HG03064 (cell line): Measurements from ENCODE around the gene IFIT3.
"Not testable (repeated sequence)": the region's sequence is repeated elsewhere in the genome, so short reads cannot be mapped to it uniquely, and the experiment has no call there.

Source experiments
- ATAC-seq: cut with Tn5 transposase; IDR thresholded peaks from one replicate; pipeline ENCODE4 v1.9.1; 2021; ENCODE audit warnings: low read depth; ENCODE audit not compliant: unreplicated experiment

IFIT3 gene

DNA sequence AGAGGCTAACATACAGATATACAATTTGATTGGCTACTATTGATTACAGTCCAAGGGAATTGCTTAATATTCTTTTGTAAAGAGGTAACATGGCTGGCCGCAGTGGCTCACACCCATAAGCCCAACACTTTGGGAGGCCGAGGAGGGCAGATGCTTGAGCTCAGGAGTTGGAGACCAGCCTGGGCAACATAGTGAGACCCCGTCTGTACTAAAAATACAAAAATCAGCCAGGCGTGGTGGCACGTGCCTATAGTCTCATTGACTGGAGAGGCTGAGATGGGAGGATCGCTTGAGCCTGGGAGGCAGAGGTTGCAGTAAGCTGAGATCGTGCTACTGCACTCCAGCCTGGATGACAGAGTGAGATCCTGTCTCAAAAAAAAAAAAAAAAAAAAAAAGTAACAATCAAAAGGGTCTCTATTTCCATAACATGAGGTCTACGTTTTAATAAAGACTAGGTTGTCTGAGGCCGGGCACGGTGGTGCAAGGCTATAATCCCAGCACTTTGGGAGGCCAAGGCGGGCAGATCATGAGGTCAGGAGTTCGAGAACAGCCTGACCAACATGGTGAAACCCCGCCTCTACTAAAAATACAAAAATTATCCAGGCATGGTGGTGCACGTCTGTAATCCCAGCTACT lies 3.8 kb downstream of the IFIT3 start:
- ATAC-seq: not testable (repeated sequence)

DNA sequence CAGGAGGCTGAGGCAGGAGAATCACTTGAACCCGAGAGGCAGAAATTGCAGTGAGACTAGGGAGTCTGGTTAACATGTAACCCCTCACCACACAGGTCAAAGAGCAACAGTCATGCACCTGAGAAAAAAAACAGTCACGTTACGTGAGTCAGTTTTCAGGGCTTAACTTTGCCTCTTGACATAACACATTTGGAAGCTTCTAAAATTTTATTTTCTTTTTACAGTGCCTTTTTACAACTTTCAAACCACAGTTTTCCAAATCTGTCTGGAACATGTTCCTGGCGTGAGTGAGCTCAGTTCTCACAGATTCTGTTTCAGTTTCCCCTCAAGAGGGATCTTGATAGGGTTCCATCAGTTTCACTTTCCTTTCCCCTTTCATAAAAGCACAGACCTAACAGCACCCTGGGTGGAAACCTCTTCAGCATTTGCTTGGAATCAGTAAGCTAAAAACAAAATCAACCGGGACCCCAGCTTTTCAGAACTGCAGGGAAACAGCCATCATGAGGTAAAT lies 4.4 kb downstream of the IFIT3 start:
- ATAC-seq: peak; percentile 28

DNA sequence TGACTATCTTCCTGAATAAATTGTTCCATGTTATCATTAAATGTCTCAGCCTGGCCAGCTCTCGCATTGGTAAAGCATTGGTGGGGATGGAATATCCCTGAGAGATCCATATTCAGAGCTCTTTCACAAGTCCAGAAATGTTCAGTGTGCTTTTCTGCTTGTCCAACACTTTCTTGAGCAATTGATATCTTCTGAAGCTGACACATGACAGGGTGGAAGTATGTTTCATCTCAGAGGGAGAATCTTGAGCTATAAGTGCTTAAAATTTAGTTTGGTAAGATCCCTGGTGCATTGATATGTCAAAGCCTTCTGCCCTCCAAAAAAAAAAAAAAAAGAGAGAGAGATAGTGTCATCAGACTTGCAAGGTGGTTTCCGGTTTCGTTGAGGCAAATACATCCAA lies 7.4 kb downstream of the IFIT3 start:
- no peak for ATAC-seq

DNA sequence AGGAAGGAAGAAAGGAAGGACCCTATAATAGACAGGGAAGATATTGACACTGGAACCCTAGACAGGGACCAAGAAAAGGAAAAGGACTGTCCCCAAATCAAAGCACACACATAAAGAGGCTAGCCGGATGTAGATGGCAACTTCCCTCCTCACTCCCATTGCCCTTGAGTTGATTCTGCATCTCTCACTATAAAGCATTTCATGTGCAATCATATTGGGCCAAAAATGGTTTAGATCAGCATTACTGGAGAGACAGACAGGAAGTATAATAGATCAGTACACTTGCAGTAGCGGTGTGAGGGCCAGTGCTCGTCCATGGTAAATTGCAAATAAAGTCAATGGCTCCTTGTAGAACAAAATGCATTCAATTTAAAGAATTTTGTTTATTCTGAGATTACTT lies 8.4 kb downstream of the IFIT3 start:
- no peak for ATAC-seq

DNA sequence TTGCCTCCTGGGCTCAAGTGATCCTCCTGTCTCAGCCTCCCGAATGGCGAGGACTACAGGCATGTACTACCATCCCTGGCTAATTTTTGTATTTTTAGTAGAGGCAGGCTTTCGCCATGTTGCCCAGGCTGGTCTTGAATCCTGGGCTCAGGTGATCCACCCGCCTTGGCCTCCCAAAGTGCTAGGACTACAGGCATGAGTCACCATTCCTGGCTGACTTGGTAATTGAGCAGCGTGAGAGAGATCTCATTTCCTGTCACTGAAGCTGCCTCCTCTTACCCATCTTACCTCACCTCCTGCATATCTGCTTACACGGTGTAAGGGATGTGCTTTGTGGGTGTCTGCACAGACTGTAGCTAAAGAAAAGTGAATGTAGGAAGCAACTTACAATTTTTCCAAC lies 9.7 kb downstream of the IFIT3 start:
- ATAC-seq: no peak

DNA sequence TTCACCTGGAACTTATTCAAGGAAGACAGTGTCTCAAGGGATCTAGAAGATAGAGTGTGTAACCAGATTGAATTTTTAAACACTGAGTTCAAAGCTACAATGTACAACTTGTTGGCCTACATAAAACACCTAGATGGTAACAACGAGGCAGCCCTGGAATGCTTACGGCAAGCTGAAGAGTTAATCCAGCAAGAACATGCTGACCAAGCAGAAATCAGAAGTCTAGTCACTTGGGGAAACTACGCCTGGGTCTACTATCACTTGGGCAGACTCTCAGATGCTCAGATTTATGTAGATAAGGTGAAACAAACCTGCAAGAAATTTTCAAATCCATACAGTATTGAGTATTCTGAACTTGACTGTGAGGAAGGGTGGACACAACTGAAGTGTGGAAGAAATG lies 10.9 kb downstream of the IFIT3 start:
- ATAC-seq: no peak

DNA sequence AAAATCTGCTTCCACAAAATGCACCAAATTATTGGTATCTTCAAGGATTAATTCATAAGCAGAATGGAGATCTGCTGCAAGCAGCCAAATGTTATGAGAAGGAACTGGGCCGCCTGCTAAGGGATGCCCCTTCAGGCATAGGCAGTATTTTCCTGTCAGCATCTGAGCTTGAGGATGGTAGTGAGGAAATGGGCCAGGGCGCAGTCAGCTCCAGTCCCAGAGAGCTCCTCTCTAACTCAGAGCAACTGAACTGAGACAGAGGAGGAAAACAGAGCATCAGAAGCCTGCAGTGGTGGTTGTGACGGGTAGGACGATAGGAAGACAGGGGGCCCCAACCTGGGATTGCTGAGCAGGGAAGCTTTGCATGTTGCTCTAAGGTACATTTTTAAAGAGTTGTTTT lies 12.1 kb downstream of the IFIT3 start:
- ATAC-seq: no peak

DNA sequence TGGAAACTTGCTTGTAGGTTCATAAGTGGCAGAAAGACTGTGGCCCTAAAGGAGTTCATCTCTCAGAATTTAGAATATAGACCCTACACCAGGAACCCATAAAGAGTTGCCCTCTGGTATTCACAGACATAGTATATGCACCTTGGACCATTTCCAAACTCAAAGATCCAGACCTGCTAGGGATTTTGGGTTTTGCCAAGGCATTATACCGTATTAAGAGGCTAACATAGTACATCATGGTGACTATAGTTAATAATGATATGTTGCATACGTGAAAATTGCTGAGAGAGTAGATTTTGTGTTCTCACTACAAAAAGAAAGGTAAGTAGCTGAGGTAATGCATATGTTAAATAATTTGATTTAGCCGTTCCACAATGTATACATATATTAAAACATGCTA lies 13.9 kb downstream of the IFIT3 start:
- ATAC-seq: no peak

DNA sequence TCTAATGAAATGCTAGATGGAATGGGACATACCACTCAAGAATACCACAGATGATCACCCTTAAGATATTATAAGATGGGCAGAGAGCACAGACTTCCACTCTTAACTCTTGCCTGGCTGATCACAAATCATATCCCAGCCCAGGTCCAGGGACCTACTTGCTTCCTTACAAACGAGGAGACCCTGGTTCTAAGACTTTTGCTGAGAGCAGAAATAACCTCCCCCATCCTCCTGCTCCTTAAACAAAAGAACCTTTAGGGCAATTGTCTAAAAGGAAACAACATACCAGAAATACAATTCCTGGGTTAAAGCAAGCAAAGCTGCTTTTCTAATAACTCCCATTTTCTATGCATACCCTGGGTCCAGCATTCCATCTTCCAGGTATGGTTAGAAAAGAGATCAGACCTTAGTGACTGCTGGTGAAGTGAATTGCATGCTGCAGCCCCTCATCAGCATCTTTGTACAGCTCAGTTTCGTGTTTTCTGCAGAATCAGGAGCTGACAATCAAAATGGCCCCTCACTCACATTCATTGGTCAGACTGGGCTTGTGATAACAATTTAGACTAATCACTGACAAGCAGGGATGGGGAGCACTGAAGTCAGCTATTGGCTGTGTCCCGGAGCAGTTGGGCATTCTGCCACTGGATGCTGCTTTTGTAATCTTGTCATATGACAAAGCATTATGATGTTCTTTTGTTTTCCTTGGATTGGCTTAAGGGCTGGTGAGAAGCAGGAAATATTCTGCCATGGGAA lies 14.6 kb downstream of the IFIT3 start:
- ATAC-seq: no peak

DNA sequence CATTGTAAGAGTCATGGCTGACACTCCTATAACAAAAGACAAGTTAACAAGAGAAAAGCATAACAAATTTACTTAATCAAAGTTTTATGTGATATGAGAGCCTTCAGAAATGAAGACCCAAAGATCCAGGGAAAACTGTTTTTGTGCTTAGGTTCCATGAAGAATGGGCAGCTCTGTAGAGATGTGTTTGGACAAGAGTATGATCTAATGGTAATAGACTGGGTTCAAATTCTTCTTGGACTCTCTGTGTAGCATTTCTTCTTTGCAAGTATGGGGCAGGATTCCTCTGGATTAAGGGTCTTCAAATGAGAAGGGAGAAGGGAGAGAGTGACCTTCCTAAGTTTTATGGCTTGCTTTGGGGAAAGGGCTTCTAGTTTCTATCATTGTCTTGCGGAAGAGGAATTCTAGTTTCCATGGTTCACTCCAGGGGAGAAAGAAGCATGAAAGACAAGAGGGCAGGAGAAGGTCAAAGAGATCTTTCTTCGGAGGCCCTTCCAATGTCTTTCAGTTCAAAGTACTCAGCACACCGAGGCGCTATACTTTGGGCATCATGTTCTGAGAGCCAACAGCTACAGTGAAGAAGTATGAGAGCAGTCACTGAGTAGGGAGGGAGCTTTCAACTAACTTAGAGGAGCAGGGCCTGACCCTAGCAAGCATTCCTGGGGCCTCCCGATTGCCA lies 15.4 kb downstream of the IFIT3 start:
- no peak for ATAC-seq

DNA sequence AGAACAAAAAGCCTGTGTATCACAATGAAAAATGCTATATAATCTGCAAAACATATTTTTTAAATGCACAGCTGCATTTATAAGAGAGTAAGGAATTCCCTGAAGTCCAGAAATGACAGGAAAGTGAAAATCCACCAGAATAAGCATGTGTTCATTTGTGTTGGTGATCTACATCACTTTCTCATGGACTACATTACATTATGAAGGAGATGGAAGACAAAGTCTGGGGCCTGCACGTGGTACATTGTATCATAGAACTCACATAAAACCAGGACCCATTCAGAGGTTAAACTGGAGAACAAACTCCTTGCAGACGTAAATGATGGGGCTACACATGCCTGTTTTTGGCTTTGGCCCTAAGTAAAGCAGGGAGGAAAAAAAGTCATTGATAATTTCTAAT lies 16.4 kb downstream of the IFIT3 start:
- no peak for ATAC-seq

DNA sequence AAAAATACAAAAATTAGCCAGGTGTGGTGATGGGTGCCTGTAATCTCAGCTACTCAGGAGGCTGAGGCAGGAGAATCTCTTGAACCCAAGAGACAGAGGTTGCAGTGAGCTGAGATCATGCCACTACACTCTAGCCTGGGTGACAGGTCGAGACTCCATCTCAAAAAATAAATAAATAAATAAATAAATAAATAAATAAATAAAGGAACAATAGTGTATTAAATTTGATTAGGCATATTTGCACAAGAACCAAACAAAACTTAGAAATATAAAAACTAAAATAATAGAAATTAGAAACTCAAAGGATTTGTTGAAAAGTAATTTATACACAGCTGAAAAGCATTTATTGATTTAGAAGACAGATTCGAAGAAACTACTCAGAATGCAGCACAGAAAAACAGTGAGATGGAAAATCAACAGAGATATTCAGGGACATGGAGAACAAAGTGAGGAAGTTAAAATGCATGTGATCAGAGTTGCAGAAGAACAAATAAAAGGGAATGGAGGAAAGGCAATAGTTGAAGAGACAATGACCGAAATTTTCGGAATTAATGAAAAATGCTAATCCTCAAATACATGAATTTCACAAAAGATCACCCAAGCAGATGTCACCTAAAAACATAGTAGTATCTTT lies 17.7 kb downstream of the IFIT3 start:
- ATAC-seq: no peak

DNA sequence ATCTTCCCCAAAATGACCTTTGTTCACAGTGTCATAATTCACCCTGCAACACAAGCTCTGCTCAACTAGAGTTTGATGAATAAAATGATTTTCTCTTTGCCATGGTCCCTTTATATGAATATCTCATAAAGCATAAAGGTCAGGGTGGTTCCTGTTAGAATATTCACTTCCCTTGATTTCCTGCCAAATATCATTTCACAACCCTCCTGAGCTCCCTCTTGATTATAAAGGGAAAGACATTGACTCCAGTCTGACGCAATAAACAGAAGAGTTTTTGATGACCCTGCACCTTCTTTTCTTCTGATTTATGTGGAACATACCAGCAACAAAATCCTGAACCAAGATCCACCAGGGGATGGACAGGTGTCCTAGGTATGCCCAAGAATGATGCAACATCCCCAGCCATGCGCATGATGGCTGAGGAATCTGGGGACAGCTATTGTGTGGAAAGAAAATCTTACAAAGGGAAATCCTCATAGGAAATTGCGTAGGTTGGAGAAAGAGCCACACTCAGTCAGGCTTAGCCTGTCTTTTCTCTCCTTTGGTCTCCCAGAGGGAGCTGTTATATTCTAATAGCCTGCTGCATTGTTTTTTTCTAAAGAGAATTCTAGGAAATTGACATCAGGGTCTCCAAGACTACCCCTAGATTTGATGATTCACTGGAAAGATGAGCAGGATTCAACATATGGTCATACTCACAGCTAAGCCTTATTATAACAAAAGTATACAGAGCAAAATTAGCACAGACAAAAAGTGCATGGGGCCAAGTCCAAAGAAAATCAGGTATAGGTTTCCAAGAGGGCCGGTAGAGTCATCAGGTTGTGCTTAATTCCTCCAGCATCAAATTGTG lies 18.8 kb downstream of the IFIT3 start:
- ATAC-seq: no peak

DNA sequence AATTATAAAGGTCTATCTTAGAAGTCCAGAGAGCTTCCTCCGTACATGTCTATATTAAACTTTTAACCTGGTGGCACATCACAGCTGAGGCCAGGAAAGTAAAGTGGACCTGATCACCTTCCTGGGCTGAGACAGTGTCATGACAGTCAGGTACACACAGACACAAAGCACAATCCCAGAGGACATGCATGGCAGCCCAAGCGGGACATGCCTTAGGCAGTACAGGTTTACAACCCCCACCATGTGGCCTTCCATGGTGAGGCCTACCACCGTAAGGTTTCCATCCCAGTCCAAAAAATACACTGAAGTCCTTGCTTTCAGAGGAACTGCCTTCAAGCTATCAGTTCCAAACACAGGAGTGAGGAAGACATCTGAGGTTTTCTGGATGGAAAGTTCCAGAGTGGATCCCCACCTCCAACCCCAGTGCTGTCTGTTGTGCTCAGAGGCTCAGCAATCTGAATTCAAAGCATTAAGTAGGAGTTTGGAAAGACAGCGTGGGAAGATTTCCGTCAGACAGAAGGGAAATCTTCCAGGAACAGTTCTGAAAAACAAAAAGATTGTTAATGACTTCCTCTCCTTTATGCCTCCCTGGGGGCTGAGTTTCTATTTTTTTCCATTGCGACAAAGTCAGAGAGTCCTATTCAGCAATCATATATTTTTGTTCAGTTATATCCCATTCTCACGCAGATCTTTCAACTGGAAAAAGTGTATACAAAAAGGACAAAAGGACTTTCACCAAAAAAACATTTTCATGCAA lies 20.1 kb downstream of the IFIT3 start:
- ATAC-seq: no peak

DNA sequence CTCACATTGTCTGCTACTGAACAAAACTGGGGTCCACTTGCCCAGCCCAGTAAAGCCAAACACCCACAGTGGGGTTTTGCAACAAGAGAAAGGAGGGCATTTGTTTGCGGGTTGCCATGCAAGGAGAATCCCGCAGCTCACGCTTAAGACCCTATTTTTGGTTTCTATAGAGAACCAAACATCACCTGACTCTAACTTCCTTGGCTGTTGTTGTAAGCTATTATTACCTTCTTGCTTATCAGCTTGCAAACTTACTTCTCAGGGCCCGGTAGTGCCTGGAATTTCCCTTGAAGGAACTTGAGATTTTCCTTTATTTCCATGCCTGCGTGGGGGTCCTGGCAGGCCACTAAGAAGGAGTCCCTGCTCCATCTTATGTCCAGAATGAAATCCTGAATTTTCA lies 20.7 kb downstream of the IFIT3 start:
- ATAC-seq: no peak

DNA sequence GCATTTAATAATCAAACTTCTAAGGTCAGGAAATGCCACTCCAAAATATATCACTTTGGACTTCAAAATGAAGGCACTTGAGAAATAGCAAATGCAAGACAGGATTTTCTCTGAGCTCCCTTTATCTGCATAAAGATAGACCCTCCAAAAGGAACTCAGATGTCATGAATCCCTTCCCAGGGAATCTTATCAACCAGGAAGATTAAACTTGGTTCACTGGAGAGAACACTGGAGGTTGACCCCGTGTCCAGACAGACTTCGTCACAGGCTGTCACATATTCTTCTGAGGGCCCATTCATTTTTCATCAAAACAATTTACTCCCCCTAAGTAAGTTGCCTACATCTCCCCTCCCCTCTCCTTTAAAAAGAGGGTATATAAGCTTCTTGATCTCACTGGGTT lies 21.2 kb downstream of the IFIT3 start:
- no peak for ATAC-seq

DNA sequence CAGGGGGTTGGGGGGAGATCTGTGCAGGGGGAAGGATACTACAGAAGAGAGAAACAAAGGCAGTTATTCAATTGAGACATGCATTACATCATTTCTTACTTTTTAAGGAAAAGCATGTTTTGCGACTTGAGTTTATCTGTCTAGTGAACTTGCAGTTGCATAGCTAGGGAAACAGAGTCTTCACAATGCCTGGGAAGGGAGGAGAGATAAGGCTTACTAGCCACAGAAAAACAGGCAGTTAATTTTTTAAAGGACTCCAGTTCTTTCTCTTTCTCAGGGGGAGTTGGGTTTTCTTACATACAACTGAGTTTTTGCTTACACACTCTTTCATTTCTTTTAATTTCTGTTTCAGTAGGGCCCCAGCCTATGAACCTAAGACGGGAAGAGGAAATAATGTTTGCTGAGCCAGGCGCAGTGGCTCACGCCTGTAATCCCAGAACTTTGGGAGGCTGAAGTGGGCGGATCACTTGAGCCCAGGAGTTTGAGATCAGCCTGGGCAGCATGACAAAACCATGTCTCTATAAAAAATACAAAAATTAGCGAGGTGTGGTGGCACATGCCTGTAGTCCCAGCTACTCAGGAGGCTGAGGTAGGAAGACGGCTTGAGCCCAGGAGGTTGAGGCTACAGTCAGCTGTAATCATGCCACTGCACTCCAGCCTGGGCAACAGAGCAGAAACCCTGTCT lies 23.0 kb downstream of the IFIT3 start:
- ATAC-seq: peak; percentile 35

DNA sequence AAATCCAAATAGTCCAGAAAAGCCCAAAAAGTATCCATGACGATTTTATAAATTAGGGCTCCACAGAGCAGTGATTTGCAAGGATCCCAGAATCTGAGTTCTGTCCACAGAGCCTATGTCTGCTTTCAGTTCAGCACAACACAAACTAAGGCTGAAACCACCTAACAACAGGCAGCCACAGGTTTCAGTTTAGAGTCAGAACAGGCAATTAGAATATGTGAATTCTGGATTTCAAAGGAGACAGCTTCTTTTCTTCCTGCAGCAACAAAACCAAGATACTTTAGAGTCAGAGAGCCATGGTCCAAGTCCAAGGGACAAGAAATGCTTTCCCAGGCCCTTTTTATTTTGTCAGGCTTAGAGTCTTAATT lies 23.6 kb downstream of the IFIT3 start:
- peak; percentile 58 for ATAC-seq
